HFF-Myc (cell line): ENCODE measurements around the gene DHPS.
"Not testable (repeated sequence)": the region's sequence is repeated elsewhere in the genome, so short reads cannot be mapped to it uniquely, and the experiment has no call there.

Source experiments
- DNase-seq: peaks from one replicate; pipeline ENCODE4 v3.0.0-alpha.2; 2011; ENCODE audit warnings: low read depth; ENCODE audit errors: extremely low read depth
- H3K4me3 ChIP-seq: replicated peaks from 2 replicates; pipeline ENCODE4 v1.5.1; 2011; ENCODE audit warnings: low read depth, mild to moderate bottlenecking, control low read depth, low read length
- TF ChIP-seq, protein P1 (sequence below): IDR thresholded peaks from 2 replicates; pipeline ENCODE4 v1.5.1; 2012; ENCODE audit warnings: mild to moderate bottlenecking, low read depth, low read length, control low read depth; ENCODE audit errors: missing control alignments

Gene DHPS

DNA sequence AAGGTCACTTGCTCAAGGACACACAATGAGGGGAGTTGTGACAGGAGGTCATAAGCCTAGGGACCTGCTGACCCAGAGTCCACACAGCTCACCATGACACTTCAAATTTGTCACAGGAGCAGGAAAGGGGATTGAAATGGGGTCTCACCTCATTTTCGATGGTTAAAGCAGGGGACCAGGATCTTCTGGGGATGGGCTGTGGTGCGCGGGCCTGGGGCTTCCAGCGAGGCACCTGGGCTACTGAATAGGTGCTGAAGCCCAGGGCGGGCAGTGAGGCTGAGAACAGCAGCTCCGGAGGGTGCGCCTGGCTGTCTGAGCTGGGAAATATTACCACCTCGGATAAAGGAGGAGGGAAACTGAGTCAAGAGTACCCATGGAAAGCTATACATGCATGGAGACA, 26.1 kb downstream of the DHPS start:
- no peak overlapping the region for H3K4me3 ChIP-seq
- no peak for DNase-seq
- TF ChIP-seq, protein P1, sequence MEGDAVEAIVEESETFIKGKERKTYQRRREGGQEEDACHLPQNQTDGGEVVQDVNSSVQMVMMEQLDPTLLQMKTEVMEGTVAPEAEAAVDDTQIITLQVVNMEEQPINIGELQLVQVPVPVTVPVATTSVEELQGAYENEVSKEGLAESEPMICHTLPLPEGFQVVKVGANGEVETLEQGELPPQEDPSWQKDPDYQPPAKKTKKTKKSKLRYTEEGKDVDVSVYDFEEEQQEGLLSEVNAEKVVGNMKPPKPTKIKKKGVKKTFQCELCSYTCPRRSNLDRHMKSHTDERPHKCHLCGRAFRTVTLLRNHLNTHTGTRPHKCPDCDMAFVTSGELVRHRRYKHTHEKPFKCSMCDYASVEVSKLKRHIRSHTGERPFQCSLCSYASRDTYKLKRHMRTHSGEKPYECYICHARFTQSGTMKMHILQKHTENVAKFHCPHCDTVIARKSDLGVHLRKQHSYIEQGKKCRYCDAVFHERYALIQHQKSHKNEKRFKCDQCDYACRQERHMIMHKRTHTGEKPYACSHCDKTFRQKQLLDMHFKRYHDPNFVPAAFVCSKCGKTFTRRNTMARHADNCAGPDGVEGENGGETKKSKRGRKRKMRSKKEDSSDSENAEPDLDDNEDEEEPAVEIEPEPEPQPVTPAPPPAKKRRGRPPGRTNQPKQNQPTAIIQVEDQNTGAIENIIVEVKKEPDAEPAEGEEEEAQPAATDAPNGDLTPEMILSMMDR, result no peak

DNA sequence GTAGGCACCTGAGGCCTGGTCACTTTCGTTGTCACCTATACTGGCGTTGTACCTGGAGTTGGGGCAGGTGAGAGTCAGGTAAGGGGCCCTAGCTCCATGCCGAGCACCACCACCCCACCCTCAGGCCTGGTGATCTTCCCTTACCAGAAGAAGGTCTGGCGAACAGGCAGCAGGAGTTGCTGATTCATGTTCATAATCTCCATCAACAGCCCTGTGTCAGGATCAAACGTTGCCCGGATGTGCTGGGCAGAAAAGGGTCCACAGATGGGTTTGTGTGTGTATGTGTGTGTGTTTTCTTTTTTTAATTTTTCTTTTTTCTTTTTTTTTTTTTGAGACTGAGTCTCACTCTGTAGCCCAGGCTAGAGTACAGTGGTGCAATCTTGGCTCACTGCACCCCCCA, 29.5 kb downstream of the DHPS start:
- TF ChIP-seq, protein P1, result no peak
- DNase-seq, result no peak
- H3K4me3 ChIP-seq, result no peak overlapping the region

DNA sequence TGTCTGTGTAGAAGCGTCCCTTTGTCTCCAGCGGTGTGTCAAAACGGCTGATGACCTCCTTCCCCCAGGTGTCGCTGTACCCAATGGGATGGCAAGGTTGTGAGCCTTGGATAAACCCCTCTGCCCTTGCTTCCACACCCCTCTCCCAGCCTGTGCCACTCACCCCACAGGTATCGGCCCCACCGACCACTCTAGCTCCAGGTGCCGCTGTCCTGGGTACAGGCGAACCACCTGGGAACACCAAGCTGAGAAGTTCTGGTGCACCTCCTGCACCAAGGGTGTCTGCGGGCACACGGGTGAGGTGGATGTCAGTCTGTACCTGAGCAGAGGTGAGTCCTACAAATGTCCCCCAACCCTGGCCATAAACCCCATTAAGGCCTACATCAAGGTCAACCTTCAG, 31.7 kb downstream of the DHPS start:
- TF ChIP-seq, protein P1, result no peak
- no peak overlapping the region for H3K4me3 ChIP-seq
- DNase-seq, result no peak

DNA sequence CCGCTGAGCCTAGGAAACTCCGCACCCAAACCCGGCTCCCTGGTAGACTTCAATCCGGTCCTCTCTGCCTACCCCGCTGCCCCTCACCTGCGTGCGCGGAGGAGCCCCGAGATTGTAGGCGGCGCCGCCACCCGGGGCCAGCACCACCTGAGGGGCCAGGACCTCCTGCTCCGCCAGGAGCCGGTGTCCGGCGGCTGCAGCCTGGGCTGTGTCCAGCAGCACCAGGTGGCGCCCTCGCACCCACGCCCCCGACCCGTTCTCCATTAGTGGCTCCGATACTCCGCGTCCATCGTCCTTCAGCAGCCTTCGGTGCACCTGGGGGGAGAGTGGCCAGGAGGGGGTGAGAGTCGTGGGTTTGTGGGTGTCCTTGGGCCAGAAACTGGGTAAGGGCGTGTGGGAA, 33.6 kb downstream of the DHPS start:
- TF ChIP-seq, protein P1, result peak; percentile 12
- H3K4me3 ChIP-seq, result no peak overlapping the region
- no peak for DNase-seq

DNA sequence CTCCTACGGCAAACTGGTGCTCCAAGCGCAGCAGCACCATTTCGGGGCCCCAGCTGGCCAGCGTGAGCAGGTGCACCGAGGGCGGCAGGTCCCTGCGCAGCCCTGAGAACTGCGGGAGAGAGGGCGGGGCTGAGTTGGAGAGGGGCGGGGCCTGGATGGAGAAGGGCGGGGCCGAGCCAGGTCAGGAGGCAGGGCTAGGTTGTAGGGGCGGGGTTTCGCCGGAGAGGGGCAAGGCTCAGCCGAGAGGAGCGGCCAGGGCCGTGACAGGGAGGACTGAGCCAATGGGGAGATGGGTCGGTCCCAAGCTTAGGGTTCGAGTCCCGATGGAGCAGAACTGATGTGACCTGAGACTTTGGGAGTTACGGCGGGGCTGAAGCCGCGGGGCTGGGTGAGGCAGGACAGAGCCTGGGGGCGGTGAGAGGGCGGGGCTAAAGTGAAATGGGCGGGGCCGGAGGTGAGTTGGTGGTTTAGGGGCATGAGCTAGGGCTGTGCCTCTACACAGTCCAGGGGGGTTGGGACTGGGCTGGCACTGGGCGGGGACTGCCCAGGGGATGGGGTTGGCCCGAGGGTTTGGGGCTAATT, 34.1 kb downstream of the DHPS start:
- H3K4me3 ChIP-seq, result no peak overlapping the region
- no peak for DNase-seq
- TF ChIP-seq, protein P1, result no peak

DNA sequence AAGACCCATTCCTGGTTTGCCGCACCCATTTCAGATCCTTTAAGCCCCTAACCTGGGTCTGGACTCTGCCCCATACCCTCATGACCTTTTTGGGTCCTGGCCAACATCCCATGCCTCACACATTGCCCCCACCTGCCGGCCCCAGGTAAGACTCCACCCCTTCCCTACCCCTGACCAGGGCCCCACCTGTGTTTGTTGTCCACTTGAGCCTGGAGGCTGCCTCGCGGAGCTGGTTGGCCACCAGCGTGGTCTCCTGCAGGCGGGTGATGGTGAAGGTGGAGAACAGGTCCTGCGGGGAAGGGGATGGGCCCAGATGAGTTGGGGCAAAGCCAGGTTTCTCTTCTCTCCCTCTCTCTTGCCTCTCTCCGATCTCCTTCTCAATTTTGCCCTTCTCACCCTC, 34.6 kb downstream of the DHPS start:
- TF ChIP-seq, protein P1, result no peak
- no peak for DNase-seq
- H3K4me3 ChIP-seq, result no peak overlapping the region

DNA sequence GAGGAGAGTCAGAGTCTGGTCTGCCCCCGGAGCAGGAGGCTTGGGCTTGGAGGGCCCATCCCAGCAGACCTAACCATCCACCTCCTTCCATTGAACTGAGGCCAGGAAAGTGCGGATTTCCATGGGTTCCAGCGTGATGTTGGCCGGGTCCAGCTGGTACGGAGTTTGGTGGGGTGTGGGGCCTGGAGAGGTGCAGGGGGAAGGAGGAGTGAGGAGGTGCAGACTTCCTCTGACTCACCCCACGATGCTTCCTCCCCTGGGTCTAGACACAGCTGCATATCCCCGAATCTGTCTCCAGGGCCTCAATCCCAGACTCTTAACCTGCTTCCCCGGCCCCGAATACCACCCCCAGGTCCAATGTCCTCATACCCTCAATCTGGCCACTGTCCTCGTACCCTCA, 35.1 kb downstream of the DHPS start:
- no peak overlapping the region for H3K4me3 ChIP-seq
- TF ChIP-seq, protein P1, result no peak
- DNase-seq, result no peak

DNA sequence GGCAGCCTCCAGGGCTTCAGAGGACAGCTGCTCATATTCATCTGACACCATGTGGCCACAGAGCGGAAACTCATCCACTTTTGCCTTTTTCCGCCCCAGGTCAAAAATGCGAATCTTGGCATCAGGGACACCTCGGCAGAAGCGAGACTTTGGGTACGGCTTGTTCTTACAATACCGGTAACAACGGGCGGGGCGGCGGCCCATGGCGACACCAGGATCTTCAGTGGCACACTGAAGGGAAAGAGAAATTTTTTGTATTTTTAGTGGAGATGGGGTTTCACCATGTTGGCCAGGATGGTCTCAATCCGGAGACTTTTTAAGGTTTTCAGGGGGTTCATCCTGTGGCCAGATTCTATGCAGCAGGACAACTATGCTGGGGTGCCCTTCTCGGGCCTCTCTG, 38.0 kb downstream of the DHPS start:
- not testable (repeated sequence) for H3K4me3 ChIP-seq, DNase-seq
